OCI-M2 (cell line): ENCODE measurements around the gene OR51E1.
A peak's percentile ranks its signal among the peaks of the same experiment; 100 is the strongest.

Experiments
- DNase-seq: peaks from one replicate; lab custom pipeline; 2025; ENCODE audit not compliant: unreplicated experiment; lab: John Stamatoyannopoulos, UW

The OR51E1 gene, protein sequence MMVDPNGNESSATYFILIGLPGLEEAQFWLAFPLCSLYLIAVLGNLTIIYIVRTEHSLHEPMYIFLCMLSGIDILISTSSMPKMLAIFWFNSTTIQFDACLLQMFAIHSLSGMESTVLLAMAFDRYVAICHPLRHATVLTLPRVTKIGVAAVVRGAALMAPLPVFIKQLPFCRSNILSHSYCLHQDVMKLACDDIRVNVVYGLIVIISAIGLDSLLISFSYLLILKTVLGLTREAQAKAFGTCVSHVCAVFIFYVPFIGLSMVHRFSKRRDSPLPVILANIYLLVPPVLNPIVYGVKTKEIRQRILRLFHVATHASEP

DNA sequence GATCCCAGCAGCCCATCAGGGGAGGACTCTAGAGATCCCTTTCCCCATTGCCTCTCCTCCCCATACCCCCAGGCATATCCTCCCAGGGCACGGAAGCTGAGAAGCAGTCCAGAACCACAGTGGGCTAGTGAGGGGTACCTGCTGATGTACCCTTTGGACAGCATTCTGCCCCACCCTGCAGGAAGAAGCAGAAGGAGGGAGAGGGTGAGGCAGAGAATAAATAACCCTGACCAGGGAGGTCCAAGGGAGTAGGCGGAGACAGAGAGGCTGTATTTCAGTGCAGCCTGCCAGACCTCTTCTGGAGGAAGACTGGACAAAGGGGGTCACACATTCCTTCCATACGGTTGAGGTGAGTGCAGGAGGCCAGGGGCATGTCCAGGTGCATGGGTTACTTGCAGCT, at the start of gene OR51E1:
Gene OR51E1, plus strand, starts transcription at position 301 of the 400 bp plus-strand sequence. CDS start 8,545 bp downstream, outside the sequence.
- no peak for DNase-seq

DNA sequence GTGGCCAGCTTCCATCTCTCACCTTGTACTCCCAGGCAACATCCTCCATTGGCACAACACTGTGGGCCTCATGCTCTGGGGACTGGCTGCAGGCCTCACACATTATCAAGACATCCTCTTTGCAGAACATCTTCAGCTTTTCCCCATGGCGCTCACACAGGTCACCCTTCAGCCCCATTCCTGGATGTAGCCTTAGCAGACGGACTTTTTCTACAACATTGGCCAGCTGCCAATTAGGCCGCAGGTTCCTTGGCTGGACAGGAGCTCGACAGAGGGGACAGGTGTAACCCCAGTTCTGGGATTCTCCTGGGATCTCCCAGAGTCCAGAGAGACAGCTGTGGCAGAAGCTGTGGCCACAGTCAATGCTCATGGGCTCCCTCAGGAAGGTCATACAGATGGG, 38.7 kb upstream of the OR51E1 start:
- DNase-seq: no peak

- no peak for DNase-seq
Measured at GRCh38 chr11:4606231-4607015, 37.4 kb upstream of the OR51E1 start.

DNA sequence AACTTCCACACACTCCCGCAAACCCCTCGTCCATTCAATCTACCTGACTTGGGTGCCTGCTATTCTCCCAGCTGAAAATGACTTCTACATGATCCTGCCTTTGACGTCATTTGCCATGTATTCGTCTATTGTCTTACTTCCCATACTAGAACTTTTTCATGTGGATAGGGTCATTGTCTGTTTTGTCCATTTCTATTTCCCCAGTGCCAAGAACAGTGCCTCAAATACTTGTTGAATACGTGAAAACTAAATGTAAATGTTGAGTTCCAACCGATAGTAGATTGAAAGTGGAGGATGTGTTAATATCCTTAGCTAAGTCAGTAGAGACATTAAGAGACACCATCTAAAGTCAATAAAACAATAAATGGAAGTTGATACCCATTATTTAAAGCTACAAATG, 36.7 kb upstream of the OR51E1 start:
- no peak for DNase-seq

DNA sequence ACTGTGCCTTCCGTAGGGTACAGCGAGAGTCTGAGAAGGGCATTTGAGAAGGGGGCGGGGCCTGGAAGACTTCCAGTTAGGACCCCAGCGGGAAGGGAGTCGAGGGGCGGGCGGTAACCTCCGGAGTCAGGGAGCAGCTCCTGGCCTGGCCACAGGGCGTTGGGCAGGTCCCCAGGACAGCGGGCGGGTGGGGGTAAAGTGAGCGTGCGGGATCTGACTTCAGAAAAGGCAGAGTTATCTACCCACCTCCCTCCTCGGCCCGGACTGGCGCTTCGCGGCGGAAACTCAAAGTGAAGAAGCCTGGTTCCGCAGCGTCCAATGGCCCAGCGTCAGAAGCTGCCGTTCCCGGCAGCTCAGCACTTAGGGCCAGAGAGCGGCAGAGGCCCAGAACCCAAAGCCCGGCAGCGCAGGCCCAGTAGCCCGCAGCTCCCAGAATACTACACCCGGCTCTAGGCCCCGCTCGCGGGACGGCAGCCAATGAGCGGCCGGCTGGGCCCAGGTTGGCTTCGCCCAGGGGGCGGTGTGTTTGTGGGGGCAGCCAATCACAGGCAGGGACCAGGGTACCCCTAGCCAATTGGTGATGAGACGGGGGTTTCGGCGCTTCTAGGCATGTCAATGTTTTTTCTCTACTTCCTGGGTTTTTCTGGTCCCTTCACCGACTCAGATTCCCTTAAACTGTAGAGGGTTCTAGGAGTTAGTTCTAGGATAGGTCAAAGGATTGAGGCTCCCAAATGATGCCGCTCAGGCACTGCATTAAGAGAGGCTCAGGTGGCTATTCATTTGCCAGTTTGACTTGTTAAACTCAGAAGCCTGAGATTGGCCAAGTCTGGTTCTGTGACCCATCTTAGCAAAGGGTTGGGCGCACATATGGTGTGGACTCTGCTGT, 35.8 kb upstream of the OR51E1 start, which contains the start of gene TRIM68:
Gene TRIM68, minus strand, starts transcription at position 451 of the 886 bp plus-strand sequence. CDS start 2,727 bp downstream, outside the sequence.
- peak; percentile 71 for DNase-seq

- no peak for DNase-seq
Measured at GRCh38 chr11:4610258-4610935, 33.4 kb upstream of the OR51E1 start.

- DNase-seq: no peak
Measured at GRCh38 chr11:4611986-4612385, 31.8 kb upstream of the OR51E1 start.

DNA sequence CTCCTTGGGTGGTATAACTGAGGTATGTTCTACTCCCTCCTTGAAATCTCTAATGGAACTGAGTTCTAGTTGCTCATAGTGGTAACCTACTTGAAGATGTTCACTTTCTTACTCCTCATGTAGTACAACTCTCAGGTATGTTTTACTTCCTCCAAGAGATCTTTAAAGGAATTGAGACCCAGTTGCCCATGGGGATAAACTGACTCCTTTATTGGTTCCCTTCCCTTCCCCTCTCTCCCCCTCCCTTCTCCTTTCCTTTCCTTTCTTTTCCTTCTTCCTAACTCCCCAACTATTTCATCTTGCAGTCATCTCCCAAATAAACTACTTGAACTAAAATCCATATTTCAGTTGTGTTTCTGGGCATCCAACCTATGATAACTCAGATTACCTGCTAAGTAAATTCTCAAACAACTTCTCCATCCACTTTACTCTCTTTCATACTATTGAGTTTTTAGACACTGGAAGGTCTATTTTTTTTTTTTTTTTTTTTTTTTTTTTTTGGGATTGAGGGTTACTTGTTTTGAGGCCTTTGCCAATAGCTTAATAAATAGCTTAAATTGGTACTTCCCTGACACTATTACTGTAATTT, 27.8 kb upstream of the OR51E1 start:
- no peak for DNase-seq

GRCh38 chr11:4619514-4619913, 24.3 kb upstream of the OR51E1 start:
- no peak for DNase-seq

- peak; percentile 45 for DNase-seq
Measured at GRCh38 chr11:4626207-4627099, 17.3 kb upstream of the OR51E1 start.

DNA sequence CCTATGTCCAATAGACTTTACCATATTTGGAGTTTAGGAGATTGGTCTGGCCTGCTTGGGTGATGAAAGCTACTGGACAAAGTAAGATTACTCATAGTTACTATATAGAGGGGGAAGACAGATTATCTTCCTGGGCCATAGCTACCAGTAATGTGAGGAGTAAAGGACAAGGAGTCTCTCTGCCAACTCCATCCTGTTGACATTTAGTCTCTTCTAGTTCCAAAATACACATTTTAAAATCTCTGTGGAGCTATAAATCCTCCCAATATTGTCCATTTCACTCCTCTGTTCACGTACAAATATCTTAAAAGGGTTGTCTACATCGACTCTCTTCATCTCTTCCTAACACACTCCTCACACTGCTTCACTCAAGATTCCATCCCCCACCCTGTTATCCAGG, 7.6 kb upstream of the OR51E1 start:
- DNase-seq: no peak

GRCh38 chr11:4636962-4637661, 6.7 kb upstream of the OR51E1 start, which contains the start of gene OR51D1:
OR51D1 (plus strand) TSS chr11:4637477; CDS start chr11:4639791, 2,314 bp downstream.
- DNase-seq: peak; percentile 52

- no peak for DNase-seq
Measured at GRCh38 chr11:4637662-4638047, 6.1 kb upstream of the OR51E1 start.

DNA sequence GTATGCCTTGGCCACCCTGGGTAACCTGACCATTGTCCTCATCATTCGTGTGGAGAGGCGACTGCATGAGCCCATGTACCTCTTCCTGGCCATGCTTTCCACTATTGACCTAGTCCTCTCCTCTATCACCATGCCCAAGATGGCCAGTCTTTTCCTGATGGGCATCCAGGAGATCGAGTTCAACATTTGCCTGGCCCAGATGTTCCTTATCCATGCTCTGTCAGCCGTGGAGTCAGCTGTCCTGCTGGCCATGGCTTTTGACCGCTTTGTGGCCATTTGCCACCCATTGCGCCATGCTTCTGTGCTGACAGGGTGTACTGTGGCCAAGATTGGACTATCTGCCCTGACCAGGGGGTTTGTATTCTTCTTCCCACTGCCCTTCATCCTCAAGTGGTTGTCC, 3.9 kb upstream of the OR51E1 start:
- DNase-seq: no peak

GRCh38 chr11:4641501-4641900, 2.3 kb upstream of the OR51E1 start:
- DNase-seq: no peak

DNA sequence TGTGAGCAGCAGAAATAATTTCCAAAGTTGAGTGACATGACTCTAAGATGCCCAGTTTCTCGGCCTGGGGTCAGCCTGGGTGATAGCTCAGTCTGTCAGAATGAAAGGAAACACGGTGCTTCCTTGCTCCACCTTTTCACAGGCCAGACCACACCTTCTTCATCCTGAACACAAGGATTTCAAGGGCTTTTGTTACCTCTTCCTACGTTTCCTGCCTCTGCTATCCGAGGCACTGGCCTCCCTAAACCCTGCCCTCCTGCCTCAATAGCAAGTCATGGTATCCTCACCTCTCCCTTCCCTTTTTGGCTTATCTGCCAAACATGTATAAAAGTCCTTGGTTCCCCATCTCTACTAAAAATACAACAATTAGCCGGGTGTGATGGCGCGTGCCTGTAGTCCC, 1.7 kb upstream of the OR51E1 start:
- no peak for DNase-seq

DNA sequence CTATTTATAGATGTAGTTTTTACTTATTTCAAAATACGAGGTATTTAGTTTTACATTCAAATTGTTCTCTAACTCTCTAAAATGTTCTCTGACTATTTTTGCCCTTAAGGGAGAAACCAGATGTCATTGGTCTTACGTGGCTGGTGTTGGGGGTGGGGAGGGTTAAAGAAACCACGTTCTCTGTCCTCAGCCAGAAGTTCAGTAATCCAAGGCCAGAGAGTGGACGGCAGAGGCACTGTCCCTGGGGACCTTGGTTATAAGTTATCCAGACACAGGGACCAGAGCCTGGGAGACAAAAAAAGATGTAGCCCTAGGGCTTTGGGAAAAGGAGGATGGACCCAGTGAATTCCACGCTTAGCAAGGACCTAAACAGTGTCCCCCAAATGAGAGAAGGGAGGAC, 706 bp upstream of the OR51E1 start:
- no peak for DNase-seq

GRCh38 chr11:4644233-4644632, 451 bp downstream of the OR51E1 start:
- no peak for DNase-seq

DNA sequence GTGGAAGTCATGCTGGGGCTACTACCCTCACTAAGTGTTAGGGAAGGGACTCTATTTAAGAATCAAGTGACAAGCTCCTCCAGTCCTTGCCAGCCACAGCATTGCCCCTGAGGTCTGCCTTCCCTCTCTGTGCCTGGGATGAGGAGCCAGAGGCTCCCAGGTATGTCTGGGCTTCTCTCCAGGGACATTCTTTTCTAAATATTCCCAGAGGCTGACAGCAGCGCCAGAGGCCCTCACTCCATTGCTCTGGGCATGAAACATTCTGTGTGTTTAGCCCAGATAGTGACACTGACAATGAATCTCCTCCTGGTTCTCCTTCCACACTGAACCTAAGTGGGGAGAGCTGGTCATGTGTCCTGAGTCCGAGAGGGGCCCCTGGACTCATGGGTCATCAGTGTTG, 2.2 kb downstream of the OR51E1 start:
- DNase-seq: no peak
